Stimulated activated CD8-positive, alpha-beta memory T cell treated with anti-CD3 and anti-CD28 coated beads, Interleukin-12 subunit alpha, Interleukin-12 subunit beta, amount 100 ng/mL, for 4 hours (primary cell): ENCODE data around the gene NUMA1.

Experiments used
- DNase-seq: peaks from one replicate; pipeline ENCODE4 v3.0.0-alpha.2; 2020; ENCODE audit warnings: low read depth

Gene NUMA1

GRCh38 chr11:71976551-71976950, 103.8 kb downstream of the NUMA1 start:
- DNase-seq, result no peak

- no peak for DNase-seq
These were observed 108.7 kb downstream of the NUMA1 start for GRCh38 chr11:71971680-71972079.

GRCh38 chr11:71964641-71965040, 115.7 kb downstream of the NUMA1 start:
- no peak for DNase-seq

- DNase-seq, result no peak
These were observed 116.9 kb downstream of the NUMA1 start for GRCh38 chr11:71963468-71963867.

- DNase-seq, result no peak
These were observed 117.8 kb downstream of the NUMA1 start for GRCh38 chr11:71962428-71963038.

- no peak for DNase-seq
These were observed 124.4 kb downstream of the NUMA1 start for GRCh38 chr11:71955898-71956456.
